GM12878 (cell line): Measurements from ENCODE around the gene MLLT3. TPM values are rescaled to one million over a fixed set of nuclear protein-coding genes. Genes with fewer than 3 reads are reported as not detected.

Experiments
- CREB1 ChIP-seq: IDR thresholded peaks from 2 replicates; pipeline ENCODE4 v1.6.1; 2012; ENCODE audit warnings: low read depth, mild to moderate bottlenecking, inconsistent platforms
- CREM ChIP-seq: IDR thresholded peaks from 2 replicates; pipeline ENCODE4 v1.6.1; 2014; ENCODE audit warnings: antibody characterized with exemption, low read depth
- FOXM1 ChIP-seq: IDR thresholded peaks from 2 replicates; pipeline ENCODE4 v1.6.1; 2012; ENCODE audit warnings: low read depth, mild to moderate bottlenecking, inconsistent platforms, low read length, moderate library complexity
- LARP7 ChIP-seq: fragments of 450-650 bp; IDR thresholded peaks from 2 replicates; pipeline ENCODE4 v1.6.1; 2017; ENCODE audit warnings: mild to moderate bottlenecking
- MTA3 ChIP-seq: IDR thresholded peaks from 2 replicates; pipeline ENCODE4 v1.6.1; 2012; ENCODE audit warnings: low read length, inconsistent platforms, borderline replicate concordance
- RBBP5 ChIP-seq: fragments of 200-600 bp; sonication (generic); conservative IDR thresholded peaks from 2 replicates; pipeline ENCODE4 v1.6.1; 2016
- SIN3A ChIP-seq: IDR thresholded peaks from 2 replicates; pipeline ENCODE4 v1.6.1; 2012; ENCODE audit warnings: low read depth, low read length, improper control_type of control experiment
- ZBTB40 ChIP-seq: fragments of 450-650 bp; IDR thresholded peaks from 2 replicates; pipeline ENCODE4 v1.6.1; 2016; ENCODE audit warnings: mild to moderate bottlenecking, moderate library complexity, borderline replicate concordance
- ZNF384 ChIP-seq: IDR thresholded peaks from 2 replicates; pipeline ENCODE4 v1.6.1; 2012; ENCODE audit warnings: low read depth, mild to moderate bottlenecking, low read length, improper control_type of control experiment, borderline replicate concordance
- polyA plus RNA-seq, 11 experiments: library from polyadenylated mRNA; depleted of rRNA in 4 of 11; unstranded in 6 of 11; stranded (reverse) in 5 of 11; fragments of >200 nt; fragmentation: Nextera tagmentation in 4 of 11; fragmentation: Illumina TruSeq in 1 of 11; extraction: Ambion mirVana in 4 of 11; extraction: Trizol in 1 of 11; gene quantifications; 1 replicate in 1 of 11; 2 replicates in 10 of 11; pipeline versions ENCODE4 v1.2.1 to v1.2.3, GENCODE V29; 2011 to 2016; ENCODE audit warnings: inconsistent platforms in 2 of 11, missing spikeins in 2 of 11, low read depth in 1 of 11
- total RNA-seq, 4 experiments: library from RNA; depleted of rRNA in 3 of 4; stranded (reverse); fragments of >200 nt in 3 of 4; fragmentation: Illumina TruSeq in 1 of 4; extraction: Trizol in 1 of 4; gene quantifications; 2 replicates each; pipeline versions ENCODE4 v1.2.1 to v1.2.3, GENCODE V29; 2013 to 2021
- TF ChIP-seq, protein P1 (sequence below): IDR thresholded peaks from 2 replicates; pipeline ENCODE4 v1.6.1; 2012; ENCODE audit warnings: improper control_type of control experiment, low read depth, low read length; ENCODE audit not compliant: insufficient replicate concordance
- TF ChIP-seq, protein P2 (sequence below): fragments of 450-650 bp; conservative IDR thresholded peaks from 2 replicates; pipeline ENCODE4 v1.6.1; 2017; ENCODE audit warnings: mild to moderate bottlenecking, moderate library complexity

The MLLT3 gene
- total and polyA plus RNA-seq, 10 of the 15 experiments (the other 5 are each of a cell fraction or from before 2014, with no cell fraction given) = 17.7 to 72.3 (median 35.6) TPM

- TF ChIP-seq, protein P1, sequence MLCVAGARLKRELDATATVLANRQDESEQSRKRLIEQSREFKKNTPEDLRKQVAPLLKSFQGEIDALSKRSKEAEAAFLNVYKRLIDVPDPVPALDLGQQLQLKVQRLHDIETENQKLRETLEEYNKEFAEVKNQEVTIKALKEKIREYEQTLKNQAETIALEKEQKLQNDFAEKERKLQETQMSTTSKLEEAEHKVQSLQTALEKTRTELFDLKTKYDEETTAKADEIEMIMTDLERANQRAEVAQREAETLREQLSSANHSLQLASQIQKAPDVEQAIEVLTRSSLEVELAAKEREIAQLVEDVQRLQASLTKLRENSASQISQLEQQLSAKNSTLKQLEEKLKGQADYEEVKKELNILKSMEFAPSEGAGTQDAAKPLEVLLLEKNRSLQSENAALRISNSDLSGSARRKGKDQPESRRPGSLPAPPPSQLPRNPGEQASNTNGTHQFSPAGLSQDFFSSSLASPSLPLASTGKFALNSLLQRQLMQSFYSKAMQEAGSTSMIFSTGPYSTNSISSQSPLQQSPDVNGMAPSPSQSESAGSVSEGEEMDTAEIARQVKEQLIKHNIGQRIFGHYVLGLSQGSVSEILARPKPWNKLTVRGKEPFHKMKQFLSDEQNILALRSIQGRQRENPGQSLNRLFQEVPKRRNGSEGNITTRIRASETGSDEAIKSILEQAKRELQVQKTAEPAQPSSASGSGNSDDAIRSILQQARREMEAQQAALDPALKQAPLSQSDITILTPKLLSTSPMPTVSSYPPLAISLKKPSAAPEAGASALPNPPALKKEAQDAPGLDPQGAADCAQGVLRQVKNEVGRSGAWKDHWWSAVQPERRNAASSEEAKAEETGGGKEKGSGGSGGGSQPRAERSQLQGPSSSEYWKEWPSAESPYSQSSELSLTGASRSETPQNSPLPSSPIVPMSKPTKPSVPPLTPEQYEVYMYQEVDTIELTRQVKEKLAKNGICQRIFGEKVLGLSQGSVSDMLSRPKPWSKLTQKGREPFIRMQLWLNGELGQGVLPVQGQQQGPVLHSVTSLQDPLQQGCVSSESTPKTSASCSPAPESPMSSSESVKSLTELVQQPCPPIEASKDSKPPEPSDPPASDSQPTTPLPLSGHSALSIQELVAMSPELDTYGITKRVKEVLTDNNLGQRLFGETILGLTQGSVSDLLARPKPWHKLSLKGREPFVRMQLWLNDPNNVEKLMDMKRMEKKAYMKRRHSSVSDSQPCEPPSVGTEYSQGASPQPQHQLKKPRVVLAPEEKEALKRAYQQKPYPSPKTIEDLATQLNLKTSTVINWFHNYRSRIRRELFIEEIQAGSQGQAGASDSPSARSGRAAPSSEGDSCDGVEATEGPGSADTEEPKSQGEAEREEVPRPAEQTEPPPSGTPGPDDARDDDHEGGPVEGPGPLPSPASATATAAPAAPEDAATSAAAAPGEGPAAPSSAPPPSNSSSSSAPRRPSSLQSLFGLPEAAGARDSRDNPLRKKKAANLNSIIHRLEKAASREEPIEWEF = no peak
- TF ChIP-seq RBBP5 (no peak), CREB1 (no peak), SIN3A (no peak), ZNF384 (no peak), MTA3 (no peak), FOXM1 (no peak), CREM (no peak), LARP7 (no peak), ZBTB40 (no peak)
- TF ChIP-seq, protein P2, sequence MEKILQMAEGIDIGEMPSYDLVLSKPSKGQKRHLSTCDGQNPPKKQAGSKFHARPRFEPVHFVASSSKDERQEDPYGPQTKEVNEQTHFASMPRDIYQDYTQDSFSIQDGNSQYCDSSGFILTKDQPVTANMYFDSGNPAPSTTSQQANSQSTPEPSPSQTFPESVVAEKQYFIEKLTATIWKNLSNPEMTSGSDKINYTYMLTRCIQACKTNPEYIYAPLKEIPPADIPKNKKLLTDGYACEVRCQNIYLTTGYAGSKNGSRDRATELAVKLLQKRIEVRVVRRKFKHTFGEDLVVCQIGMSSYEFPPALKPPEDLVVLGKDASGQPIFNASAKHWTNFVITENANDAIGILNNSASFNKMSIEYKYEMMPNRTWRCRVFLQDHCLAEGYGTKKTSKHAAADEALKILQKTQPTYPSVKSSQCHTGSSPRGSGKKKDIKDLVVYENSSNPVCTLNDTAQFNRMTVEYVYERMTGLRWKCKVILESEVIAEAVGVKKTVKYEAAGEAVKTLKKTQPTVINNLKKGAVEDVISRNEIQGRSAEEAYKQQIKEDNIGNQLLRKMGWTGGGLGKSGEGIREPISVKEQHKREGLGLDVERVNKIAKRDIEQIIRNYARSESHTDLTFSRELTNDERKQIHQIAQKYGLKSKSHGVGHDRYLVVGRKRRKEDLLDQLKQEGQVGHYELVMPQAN = no peak
These were observed 176.1 kb downstream of the MLLT3 start (continued) for GRCh38 chr9:20446248-20446647.
